GM19328 (cell line): ENCODE measurements around the gene KLHDC9.
"Not testable (repeated sequence)": the region's sequence is repeated elsewhere in the genome, so short reads cannot be mapped to it uniquely, and the experiment has no call there.

Experiments
- ATAC-seq: cut with Tn5 transposase; IDR thresholded peaks from one replicate; pipeline ENCODE4 v1.9.1; 2021; ENCODE audit warnings: mild to moderate bottlenecking, moderate library complexity; ENCODE audit not compliant: unreplicated experiment

The KLHDC9 gene

GRCh38 chr1:161098210-161099068, at the start of gene KLHDC9:
TSS of gene KLHDC9 (plus strand) at chr1:161098361. CDS start at chr1:161098536, 175 bp downstream.
- peak; percentile 81 for ATAC-seq

DNA sequence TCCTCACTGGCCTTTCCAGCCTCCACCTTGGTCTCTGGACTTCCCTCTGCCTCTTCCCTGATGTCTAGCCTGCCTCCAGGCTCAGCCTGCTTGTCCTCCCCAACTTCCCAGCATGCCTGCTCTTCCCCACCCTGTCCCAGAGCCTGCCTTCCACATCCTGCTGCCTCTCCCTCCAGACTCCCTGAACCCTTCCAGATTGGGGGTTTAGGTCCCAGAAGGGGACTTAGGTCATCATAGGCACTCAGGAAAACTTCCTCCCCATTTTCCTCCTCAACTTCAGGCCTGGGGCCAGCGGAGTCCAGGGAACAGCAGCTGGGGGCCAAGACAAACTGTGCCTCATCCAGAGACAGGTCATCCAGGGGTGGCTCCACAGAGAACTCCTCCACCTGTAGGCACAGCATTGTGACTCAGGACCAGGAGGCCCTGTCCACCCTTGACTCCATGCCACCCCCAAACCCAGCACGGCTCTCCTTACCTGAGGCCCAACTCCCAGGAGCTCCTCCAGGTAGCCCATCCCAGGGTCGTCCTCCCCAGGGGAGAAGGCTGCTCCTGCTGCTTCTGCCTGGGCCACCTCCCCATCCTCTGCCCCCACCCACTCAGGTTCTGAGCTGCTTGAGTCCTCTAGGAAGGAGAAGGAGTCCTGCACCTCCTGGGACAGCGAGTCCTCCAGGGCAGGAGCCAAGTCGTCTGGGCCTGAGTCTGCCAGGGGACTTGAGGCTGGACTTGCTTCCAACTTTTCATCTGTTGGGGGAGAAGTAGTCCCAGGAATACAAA, 49.0 kb upstream of the KLHDC9 start:
- ATAC-seq: no peak

GRCh38 chr1:161051219-161051618, 46.9 kb upstream of the KLHDC9 start:
- no peak for ATAC-seq

GRCh38 chr1:161052899-161053298, 45.3 kb upstream of the KLHDC9 start:
- ATAC-seq: no peak

GRCh38 chr1:161054232-161054631, 43.9 kb upstream of the KLHDC9 start:
- ATAC-seq: no peak

- ATAC-seq: no peak
These were observed 43.4 kb upstream of the KLHDC9 start for GRCh38 chr1:161054805-161055204.

- no peak for ATAC-seq
These were observed 38.9 kb upstream of the KLHDC9 start for GRCh38 chr1:161059293-161059692.

- ATAC-seq: no peak
These were observed 36.7 kb upstream of the KLHDC9 start for GRCh38 chr1:161061419-161061818.

DNA sequence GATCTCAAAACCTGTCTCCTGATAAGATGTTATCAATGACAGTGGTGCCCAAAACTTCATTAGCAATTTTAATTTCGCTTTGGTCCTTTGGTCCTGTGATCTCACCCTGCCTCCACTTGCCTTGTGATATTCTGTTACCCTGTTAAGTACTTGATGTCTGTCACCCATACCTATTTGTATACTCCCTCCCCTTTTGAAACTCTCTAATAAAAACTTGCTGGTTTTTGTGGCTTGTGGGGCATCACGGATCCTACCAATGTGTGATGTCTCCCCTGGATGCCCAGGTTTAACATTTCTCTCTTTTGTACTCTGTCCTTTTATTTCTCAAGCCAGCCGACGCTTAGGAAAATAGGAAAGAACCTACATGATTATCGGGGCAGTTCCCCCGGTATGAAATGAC, 34.2 kb upstream of the KLHDC9 start:
- ATAC-seq: not testable (repeated sequence)

- ATAC-seq: not testable (repeated sequence)
These were observed 32.5 kb upstream of the KLHDC9 start for GRCh38 chr1:161065681-161066080.

GRCh38 chr1:161066694-161067093, 31.5 kb upstream of the KLHDC9 start:
- no peak for ATAC-seq

DNA sequence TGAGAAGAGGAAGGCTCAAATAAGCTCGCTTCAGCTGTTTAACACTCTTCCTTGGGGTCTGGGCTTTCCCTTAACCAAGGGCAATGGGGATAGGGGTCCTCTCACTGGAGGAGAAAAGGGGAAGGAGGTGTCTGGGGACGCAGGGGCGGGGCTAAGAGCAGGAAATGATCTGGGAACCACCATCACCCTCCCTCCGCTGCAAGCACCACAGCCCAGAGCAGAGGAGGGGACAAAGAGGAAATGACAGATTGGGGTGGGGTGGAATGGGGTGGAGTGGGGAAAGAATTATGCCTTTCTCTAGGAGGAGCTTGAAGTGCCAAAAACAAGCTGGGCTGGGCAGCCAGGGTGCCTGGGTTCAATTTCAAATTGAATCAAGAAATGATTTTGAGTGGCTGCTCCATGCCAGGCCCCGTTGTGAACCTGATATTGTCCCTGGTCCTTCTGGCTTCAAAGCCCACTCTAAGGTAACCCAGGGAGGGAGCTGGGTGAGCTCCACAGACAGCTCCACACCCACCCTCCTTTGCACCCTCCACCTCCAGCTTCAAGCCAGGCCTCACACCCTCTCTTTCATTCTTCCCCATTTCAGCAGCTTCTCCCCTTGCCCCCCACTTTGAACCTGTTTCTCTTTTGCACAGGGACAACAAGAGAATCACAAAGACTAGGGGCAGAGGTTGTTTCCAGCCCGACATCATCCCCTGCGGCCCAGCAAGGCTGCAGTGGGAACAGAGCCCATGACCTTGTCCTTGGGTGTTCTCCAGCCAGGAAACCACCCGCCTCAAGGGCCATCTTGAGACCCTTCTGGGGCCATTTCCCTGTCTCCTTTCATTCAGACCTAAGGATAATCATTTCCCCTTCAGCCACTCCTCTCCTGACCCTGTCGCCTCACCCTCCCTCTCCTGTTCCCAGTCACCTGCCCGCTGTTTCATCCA, 29.6 kb upstream of the KLHDC9 start:
- no peak for ATAC-seq

- no peak for ATAC-seq
These were observed 28.9 kb upstream of the KLHDC9 start for GRCh38 chr1:161069241-161069640.

DNA sequence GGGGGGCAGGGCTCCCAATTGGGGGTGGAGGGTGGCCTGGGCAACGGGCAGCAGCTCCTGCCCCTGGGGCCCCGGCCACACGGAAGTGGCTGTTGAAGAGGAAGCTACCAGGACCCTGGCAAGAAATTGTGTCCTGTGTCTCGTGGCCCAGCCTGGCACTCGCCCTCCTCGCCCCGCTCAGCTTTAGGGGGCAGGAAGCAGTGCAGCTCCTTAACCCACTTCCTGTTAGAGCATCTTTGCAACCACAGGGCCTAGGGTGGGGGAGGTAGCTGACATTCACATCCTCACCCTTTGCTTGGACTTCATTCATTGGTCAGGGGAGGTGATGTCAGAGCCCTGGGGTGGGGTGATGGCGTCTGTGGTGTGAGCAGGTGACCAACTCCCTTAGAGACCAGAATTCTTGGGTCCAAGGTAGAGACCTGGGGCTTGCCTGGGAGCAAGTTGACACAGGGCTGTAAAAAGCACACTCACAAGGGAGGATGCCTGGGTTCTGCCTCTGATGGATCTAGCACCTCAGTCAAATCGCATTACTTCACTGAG, 28.4 kb upstream of the KLHDC9 start, which contains the start of gene ARHGAP30:
Gene ARHGAP30 (minus strand): TSS at position 161 of the 540 bp plus-strand sequence. CDS start 267 bp downstream, outside the sequence.
- peak; percentile 85 for ATAC-seq

GRCh38 chr1:161070761-161071160, 27.4 kb upstream of the KLHDC9 start:
- no peak for ATAC-seq

- no peak for ATAC-seq
These were observed 26.2 kb upstream of the KLHDC9 start for GRCh38 chr1:161071886-161072371.

DNA sequence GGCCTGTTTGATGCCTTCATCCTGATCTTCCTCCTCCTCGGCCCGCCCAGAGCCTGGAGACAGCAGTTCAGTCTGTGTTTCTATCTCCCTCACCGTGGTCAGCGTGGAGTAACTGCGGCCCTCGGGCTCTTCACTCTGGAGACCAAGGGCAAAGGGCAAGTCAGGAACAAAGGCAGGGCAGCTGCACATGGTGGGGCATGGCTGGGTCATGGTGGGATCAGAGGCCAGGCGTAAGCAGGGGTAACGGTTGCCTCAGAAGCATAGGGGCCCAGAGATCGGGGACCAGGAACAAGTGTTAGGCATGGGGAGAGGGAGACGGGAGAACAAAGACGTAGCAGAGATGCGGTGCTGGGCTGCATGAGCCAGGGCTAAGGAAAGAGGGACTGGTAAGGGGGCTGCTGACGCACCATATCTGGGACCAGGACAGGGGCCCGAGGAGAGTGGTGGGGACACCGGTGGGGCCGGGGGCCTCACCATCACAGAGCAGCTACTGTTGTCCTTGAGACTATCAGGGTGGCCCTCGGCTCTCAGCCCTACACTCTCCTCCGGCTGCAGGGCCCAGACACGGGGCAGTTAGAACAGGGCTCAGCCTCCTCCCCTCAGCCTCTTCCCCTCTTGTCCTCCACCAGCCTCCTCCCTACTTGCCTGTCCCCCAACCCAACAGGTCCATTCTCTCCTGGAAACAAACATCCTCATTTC, 25.3 kb upstream of the KLHDC9 start:
- ATAC-seq: no peak

DNA sequence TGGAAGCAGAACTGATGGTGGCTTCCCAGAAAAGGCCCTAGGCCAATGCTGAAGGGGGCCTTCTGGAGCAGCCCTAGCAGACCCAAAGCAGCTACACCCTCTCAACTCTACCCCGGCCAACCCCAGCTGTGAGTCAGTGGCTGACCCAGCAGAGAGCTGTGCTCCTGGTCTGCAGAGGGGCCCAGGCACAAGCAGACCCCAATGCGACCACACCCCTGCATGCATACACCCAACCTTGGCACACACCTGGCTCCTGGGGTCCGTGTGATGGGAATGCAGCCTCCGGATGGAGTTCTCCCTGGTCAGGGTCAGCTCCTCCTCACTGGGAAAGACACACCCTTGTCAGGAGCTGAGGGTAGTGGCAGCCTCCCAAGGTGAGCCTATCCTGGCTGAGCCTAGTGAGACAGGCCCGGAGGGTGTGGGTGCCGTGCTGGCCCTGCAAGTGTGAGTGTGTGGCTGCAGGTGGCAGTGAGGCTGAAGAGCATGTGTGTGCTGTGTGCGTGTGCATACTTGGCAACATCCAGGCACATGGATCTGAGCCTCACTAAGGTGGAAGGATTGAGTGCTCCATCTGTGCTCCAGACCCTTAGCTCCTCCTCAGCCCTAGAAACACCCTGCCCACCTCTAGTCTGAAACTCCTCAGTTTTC, 24.6 kb upstream of the KLHDC9 start:
- no peak for ATAC-seq

DNA sequence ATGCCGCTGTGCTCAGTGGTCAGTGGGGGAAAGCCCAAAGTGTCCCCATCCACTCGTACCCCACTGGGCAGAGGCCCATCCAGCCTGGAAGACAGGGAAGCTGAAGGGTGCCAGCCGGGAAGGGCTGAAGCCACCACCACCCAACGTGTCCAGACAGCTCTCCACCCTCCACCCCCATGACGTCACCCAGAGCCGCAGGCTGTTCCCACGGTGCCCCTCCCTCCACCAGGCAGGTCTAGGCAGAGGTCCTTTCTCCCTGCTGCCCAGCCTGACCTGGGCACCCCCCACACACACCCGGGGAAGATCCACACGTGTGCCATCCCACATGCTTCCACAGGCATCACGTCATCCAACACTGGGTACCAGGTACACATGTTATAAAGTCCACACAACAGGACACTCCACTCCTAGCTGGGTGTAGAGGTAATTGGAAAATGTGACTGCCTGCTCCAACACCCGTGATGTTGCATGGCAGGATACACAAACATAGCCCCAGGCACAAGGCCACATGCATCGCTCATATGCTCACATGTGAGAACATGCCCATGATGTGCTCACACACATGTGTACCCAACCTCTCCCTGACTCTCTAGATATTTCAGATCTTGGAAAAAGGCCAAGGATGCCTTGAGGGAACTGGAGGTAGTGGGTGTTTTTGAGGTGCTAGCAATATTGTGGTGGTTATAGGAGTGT, 23.3 kb upstream of the KLHDC9 start:
- ATAC-seq: no peak
